Progenitor cell of endocrine pancreas (in vitro differentiated cells): ENCODE results near the gene ABCA10. TPM values are rescaled to one million over a fixed set of nuclear protein-coding genes. Genes with fewer than 3 reads are reported as not detected.

ENCODE experiments used
- DNase-seq: peaks from one replicate; pipeline ENCODE4 v3.0.0; 2021; ENCODE audit warnings: low spot score; ENCODE audit not compliant: unreplicated experiment
- H3K27ac Mint-ChIP-seq: 2 replicates; pipeline ENCODE4 v1.8.0; 2021; ENCODE audit warnings: mild to moderate bottlenecking, moderate library complexity, mixed read lengths
- H3K27me3 Mint-ChIP-seq: 2 replicates; pipeline ENCODE4 v1.8.0; 2021; ENCODE audit warnings: mixed read lengths
- H3K36me3 Mint-ChIP-seq: 2 replicates; pipeline ENCODE4 v1.8.0; 2022; ENCODE audit warnings: mixed read lengths; ENCODE audit not compliant: insufficient read depth
- H3K4me1 Mint-ChIP-seq: 2 replicates; pipeline ENCODE4 v1.8.0; 2021; ENCODE audit warnings: low read depth, mixed read lengths
- H3K4me3 Mint-ChIP-seq: 2 replicates; pipeline ENCODE4 v1.8.0; 2021; ENCODE audit warnings: low read depth, mild to moderate bottlenecking, moderate library complexity, mixed read lengths
- H3K9me3 Mint-ChIP-seq: 2 replicates; pipeline ENCODE4 v1.8.0; 2021; ENCODE audit warnings: low read depth, mixed read lengths
- CTCF ChIP-seq: fragments of 200-600 bp; sonication (generic); IDR thresholded peaks from one replicate; pipeline ENCODE4 v1.5.0; 2021; ENCODE audit warnings: antibody characterized with exemption, mild to moderate bottlenecking; ENCODE audit not compliant: unreplicated experiment
- total RNA-seq: library from RNA; stranded (reverse); gene quantifications from 2 replicates; pipeline ENCODE4 v1.2.1, GENCODE V29; 2021

ABCA10 gene
- total RNA-seq, 1 donor from 2014 or later, result 0.17 TPM

GRCh38 chr17:69268543-69269014, 40.0 kb upstream of the ABCA10 start:
- no peak overlapping the region for H3K4me3 Mint-ChIP-seq
- no peaks in the 10 kb centered on the region for H3K27me3 Mint-ChIP-seq
- no peaks in the 10 kb centered on the region for H3K9me3 Mint-ChIP-seq
- H3K36me3 Mint-ChIP-seq, result no peaks in the 10 kb centered on the region
- no peak overlapping the region for H3K27ac Mint-ChIP-seq
- no peaks in the 10 kb centered on the region for H3K4me1 Mint-ChIP-seq
- DNase-seq, result no peak
- TF ChIP-seq CTCF, result no peak

GRCh38 chr17:69267219-69267618, 38.6 kb upstream of the ABCA10 start:
- no peaks in the 10 kb centered on the region for H3K4me1 Mint-ChIP-seq
- DNase-seq, result no peak
- H3K9me3 Mint-ChIP-seq, result no peaks in the 10 kb centered on the region

GRCh38 chr17:69265873-69266272, 37.2 kb upstream of the ABCA10 start:
- no peak for DNase-seq
- no peak for TF ChIP-seq CTCF
- no peaks in the 10 kb centered on the region for H3K36me3 Mint-ChIP-seq
- no peaks in the 10 kb centered on the region for H3K9me3 Mint-ChIP-seq
- no peak overlapping the region for H3K4me3 Mint-ChIP-seq
- H3K27ac Mint-ChIP-seq, result no peak overlapping the region
- H3K4me1 Mint-ChIP-seq, result no peaks in the 10 kb centered on the region
- H3K27me3 Mint-ChIP-seq, result no peaks in the 10 kb centered on the region

More at GRCh38 chr17:69267219-69267618, 38.6 kb upstream of the ABCA10 start:
- Mint-ChIP-seq H3K36me3 (no peaks in the 10 kb centered on the region), H3K27ac (no peak overlapping the region), H3K4me3 (no peak overlapping the region), H3K27me3 (no peaks in the 10 kb centered on the region)
- TF ChIP-seq CTCF, result no peak

GRCh38 chr17:69254187-69254586, 25.6 kb upstream of the ABCA10 start:
- no peaks in the 10 kb centered on the region for H3K27me3 Mint-ChIP-seq
- H3K36me3 Mint-ChIP-seq, result no peaks in the 10 kb centered on the region
- no peak overlapping the region for H3K27ac Mint-ChIP-seq
- TF ChIP-seq CTCF, result no peak
- H3K4me1 Mint-ChIP-seq, result no peaks in the 10 kb centered on the region
- no peak for DNase-seq
- H3K9me3 Mint-ChIP-seq, result no peaks in the 10 kb centered on the region
- H3K4me3 Mint-ChIP-seq, result no peak overlapping the region

GRCh38 chr17:69250641-69251040, 22.0 kb upstream of the ABCA10 start:
- no peaks in the 10 kb centered on the region for H3K9me3 Mint-ChIP-seq
- H3K4me1 Mint-ChIP-seq, result no peaks in the 10 kb centered on the region
- H3K36me3 Mint-ChIP-seq, result no peaks in the 10 kb centered on the region
- DNase-seq, result no peak
- TF ChIP-seq CTCF, result no peak
- no peaks in the 10 kb centered on the region for H3K27me3 Mint-ChIP-seq
- no peak overlapping the region for H3K4me3 Mint-ChIP-seq
- no peak overlapping the region for H3K27ac Mint-ChIP-seq
